Neural cell (in vitro differentiated cells): ENCODE results near the gene PHACTR4. TPM values are rescaled to one million over a fixed set of nuclear protein-coding genes. Genes with fewer than 3 reads are reported as not detected.

Experiments used
- H2AFZ ChIP-seq: fragments of 200-600, 300-800 bp; sonication (generic), shearing (Covaris generic); 2 replicates; pipeline ENCODE4 v1.6.0; 2014; ENCODE audit warnings: low read depth, mild to moderate bottlenecking, antibody characterized with exemption, low read length, moderate library complexity
- H3F3A ChIP-seq: fragments of 200-600 bp; shearing (Covaris generic); 2 replicates; pipeline ENCODE4 v1.6.1; 2016; ENCODE audit warnings: mild to moderate bottlenecking, moderate library complexity, mixed read lengths, antibody characterized with exemption, low read length; ENCODE audit not compliant: insufficient read depth, poor library complexity, severe bottlenecking
- H3K27ac ChIP-seq: fragments of 200-600, 300-800 bp; sonication (generic), shearing (Covaris generic); 2 replicates; pipeline ENCODE4 v1.5.1; 2014; ENCODE audit warnings: mild to moderate bottlenecking, low read length, moderate library complexity
- H3K27me3 ChIP-seq: fragments of 300-800, 200-600 bp; sonication (generic), shearing (Covaris generic); 2 replicates; pipeline ENCODE4 v1.6.0; 2014; ENCODE audit warnings: mild to moderate bottlenecking, low read depth, low read length, moderate library complexity; ENCODE audit not compliant: insufficient read depth
- H3K36me3 ChIP-seq: fragments of 300-800, 200-600 bp; sonication (generic), shearing (Covaris generic); 2 replicates; pipeline ENCODE4 v1.5.1; 2014; ENCODE audit warnings: mild to moderate bottlenecking, antibody characterized with exemption, low read length, moderate library complexity; ENCODE audit not compliant: insufficient read depth
- H3K4me2 ChIP-seq: fragments of 300-800, 200-600 bp; sonication (generic), shearing (Covaris generic); 2 replicates; pipeline ENCODE4 v1.6.0; 2014; ENCODE audit warnings: mild to moderate bottlenecking, low read length
- H3K4me3 ChIP-seq: fragments of 300-800, 200-600 bp; sonication (generic), shearing (Covaris generic); 2 replicates; pipeline ENCODE4 v1.5.1; 2014; ENCODE audit warnings: mild to moderate bottlenecking, low read length, moderate library complexity
- H3K79me2 ChIP-seq: fragments of 200-600 bp; shearing (Covaris generic); replicated peaks from 2 replicates; pipeline ENCODE4 v1.6.0; 2014; ENCODE audit warnings: mild to moderate bottlenecking, low read length, moderate library complexity; ENCODE audit not compliant: insufficient read depth
- H3K9ac ChIP-seq: fragments of 300-800, 200-600 bp; sonication (generic), shearing (Covaris generic); 2 replicates; pipeline ENCODE4 v1.6.1; 2016; ENCODE audit warnings: mild to moderate bottlenecking, low read length, mixed read lengths
- H3K9me2 ChIP-seq: fragments of 200-600 bp; shearing (Covaris generic); 2 replicates; pipeline ENCODE4 v1.6.1; 2016; ENCODE audit warnings: mild to moderate bottlenecking, low read length, mixed read lengths; ENCODE audit not compliant: insufficient read depth
- H3K9me3 ChIP-seq: fragments of 200-600, 300-800 bp; sonication (generic), shearing (Covaris generic); 2 replicates; pipeline ENCODE4 v1.6.1; 2016; ENCODE audit warnings: mild to moderate bottlenecking, mixed run types, low read length, moderate library complexity, mixed read lengths
- H4K20me1 ChIP-seq: fragments of 200-600 bp; shearing (Covaris generic); 2 replicates; pipeline ENCODE4 v1.6.1; 2016; ENCODE audit warnings: mild to moderate bottlenecking, mixed run types; ENCODE audit not compliant: insufficient read depth
- EP300 ChIP-seq: fragments of 450-650 bp; conservative IDR thresholded peaks from 2 replicates; pipeline ENCODE4 v1.6.1; 2014; ENCODE audit warnings: antibody characterized with exemption, mild to moderate bottlenecking, moderate library complexity; ENCODE audit not compliant: poor library complexity, severe bottlenecking
- EZH2 ChIP-seq: fragments of 200-600, 300-800 bp; shearing (Covaris generic), sonication (generic); IDR thresholded peaks from 2 replicates; pipeline ENCODE4 v1.6.1; 2014; ENCODE audit warnings: antibody characterized with exemption, low read length, borderline replicate concordance, mild to moderate bottlenecking; ENCODE audit not compliant: insufficient read depth, poor library complexity, severe bottlenecking
- MXI1 ChIP-seq: fragments of 450-650 bp; conservative IDR thresholded peaks from 2 replicates; pipeline ENCODE4 v1.6.1; 2014; ENCODE audit warnings: antibody characterized with exemption, mild to moderate bottlenecking; ENCODE audit not compliant: poor library complexity, severe bottlenecking
- POLR2AphosphoS5 ChIP-seq: IDR thresholded peaks from 2 replicates; pipeline ENCODE4 v1.6.1; 2012
- RAD21 ChIP-seq: fragments of 450-650 bp; conservative IDR thresholded peaks from 2 replicates; pipeline ENCODE4 v1.6.1; 2014; ENCODE audit warnings: antibody characterized with exemption, mild to moderate bottlenecking, moderate library complexity
- SMC3 ChIP-seq: fragments of 450-650 bp; conservative IDR thresholded peaks from 2 replicates; pipeline ENCODE4 v1.6.1; 2014; ENCODE audit warnings: antibody characterized with exemption, mild to moderate bottlenecking, moderate library complexity; ENCODE audit not compliant: poor library complexity
- TAF1 ChIP-seq: IDR thresholded peaks from 2 replicates; pipeline ENCODE4 v1.6.1; 2012; ENCODE audit warnings: low read depth
- polyA plus RNA-seq: library from polyadenylated mRNA; depleted of rRNA; stranded (reverse); fragments of >200 nt; gene quantifications from 2 replicates; pipeline ENCODE4 v1.2.3, GENCODE V29; 2014
- TF ChIP-seq, protein P1 (sequence below): IDR thresholded peaks from 2 replicates; pipeline ENCODE4 v1.6.1; 2012; ENCODE audit warnings: borderline replicate concordance
- TF ChIP-seq, protein P2 (sequence below): fragments of 450-650 bp; IDR thresholded peaks from 2 replicates; pipeline ENCODE4 v1.5.1; 2014; ENCODE audit warnings: antibody characterized with exemption, mild to moderate bottlenecking, moderate library complexity; ENCODE audit not compliant: poor library complexity, severe bottlenecking

Gene PHACTR4
- polyA plus RNA-seq, 1 donor from 2014 or later: 7.9 TPM

DNA sequence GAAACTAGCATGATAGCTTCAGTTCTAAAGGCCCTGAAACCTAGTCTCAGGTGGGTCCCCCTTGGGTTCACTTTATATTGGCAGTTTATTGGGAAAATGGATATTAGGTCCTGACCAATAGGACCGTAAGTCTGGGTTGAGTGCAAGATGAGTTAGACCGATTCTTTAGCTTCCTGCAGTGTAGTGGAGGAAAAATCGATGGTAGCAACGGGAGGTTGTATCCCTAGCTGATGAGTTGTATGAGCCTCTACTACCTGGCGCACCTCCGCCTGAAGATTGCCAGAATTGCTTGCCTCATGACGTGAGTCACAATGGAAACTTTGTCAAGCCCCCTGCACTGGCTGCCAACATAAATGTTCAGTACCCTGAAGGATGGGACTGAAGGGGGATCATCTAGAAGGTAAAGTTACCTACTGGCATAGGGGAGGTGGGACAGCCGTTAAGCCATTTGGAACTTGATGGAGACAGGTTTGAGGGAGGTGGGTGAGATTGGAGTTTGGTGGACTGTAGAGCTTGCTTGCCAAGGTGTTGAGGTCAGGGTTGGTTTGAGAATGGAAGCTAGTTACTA is 140.2 kb downstream of the PHACTR4 start:
- Histone ChIP-seq H3K36me3 (peaks cover 6% of the 10 kb centered on the region), H3K27ac (no peak overlapping the region), H3F3A (no peaks in the 10 kb centered on the region), H3K9me2 (no peaks in the 10 kb centered on the region), H3K79me2 (peaks cover 15% of the 10 kb centered on the region), H3K27me3 (no peaks in the 10 kb centered on the region), H3K4me2 (no peak overlapping the region), H3K9me3 (no peaks in the 10 kb centered on the region), H3K4me3 (no peak overlapping the region), H2AFZ (no peak overlapping the region), H4K20me1 (no peaks in the 10 kb centered on the region), H3K9ac (no peak overlapping the region)
- TF ChIP-seq SMC3 (no peak), POLR2AphosphoS5 (no peak), MXI1 (no peak), EZH2 (no peak), EP300 (no peak), TAF1 (no peak), RAD21 (no peak)
- TF ChIP-seq, protein P1, sequence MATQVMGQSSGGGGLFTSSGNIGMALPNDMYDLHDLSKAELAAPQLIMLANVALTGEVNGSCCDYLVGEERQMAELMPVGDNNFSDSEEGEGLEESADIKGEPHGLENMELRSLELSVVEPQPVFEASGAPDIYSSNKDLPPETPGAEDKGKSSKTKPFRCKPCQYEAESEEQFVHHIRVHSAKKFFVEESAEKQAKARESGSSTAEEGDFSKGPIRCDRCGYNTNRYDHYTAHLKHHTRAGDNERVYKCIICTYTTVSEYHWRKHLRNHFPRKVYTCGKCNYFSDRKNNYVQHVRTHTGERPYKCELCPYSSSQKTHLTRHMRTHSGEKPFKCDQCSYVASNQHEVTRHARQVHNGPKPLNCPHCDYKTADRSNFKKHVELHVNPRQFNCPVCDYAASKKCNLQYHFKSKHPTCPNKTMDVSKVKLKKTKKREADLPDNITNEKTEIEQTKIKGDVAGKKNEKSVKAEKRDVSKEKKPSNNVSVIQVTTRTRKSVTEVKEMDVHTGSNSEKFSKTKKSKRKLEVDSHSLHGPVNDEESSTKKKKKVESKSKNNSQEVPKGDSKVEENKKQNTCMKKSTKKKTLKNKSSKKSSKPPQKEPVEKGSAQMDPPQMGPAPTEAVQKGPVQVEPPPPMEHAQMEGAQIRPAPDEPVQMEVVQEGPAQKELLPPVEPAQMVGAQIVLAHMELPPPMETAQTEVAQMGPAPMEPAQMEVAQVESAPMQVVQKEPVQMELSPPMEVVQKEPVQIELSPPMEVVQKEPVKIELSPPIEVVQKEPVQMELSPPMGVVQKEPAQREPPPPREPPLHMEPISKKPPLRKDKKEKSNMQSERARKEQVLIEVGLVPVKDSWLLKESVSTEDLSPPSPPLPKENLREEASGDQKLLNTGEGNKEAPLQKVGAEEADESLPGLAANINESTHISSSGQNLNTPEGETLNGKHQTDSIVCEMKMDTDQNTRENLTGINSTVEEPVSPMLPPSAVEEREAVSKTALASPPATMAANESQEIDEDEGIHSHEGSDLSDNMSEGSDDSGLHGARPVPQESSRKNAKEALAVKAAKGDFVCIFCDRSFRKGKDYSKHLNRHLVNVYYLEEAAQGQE: no peak
- TF ChIP-seq, protein P2, sequence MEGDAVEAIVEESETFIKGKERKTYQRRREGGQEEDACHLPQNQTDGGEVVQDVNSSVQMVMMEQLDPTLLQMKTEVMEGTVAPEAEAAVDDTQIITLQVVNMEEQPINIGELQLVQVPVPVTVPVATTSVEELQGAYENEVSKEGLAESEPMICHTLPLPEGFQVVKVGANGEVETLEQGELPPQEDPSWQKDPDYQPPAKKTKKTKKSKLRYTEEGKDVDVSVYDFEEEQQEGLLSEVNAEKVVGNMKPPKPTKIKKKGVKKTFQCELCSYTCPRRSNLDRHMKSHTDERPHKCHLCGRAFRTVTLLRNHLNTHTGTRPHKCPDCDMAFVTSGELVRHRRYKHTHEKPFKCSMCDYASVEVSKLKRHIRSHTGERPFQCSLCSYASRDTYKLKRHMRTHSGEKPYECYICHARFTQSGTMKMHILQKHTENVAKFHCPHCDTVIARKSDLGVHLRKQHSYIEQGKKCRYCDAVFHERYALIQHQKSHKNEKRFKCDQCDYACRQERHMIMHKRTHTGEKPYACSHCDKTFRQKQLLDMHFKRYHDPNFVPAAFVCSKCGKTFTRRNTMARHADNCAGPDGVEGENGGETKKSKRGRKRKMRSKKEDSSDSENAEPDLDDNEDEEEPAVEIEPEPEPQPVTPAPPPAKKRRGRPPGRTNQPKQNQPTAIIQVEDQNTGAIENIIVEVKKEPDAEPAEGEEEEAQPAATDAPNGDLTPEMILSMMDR: no peak

DNA sequence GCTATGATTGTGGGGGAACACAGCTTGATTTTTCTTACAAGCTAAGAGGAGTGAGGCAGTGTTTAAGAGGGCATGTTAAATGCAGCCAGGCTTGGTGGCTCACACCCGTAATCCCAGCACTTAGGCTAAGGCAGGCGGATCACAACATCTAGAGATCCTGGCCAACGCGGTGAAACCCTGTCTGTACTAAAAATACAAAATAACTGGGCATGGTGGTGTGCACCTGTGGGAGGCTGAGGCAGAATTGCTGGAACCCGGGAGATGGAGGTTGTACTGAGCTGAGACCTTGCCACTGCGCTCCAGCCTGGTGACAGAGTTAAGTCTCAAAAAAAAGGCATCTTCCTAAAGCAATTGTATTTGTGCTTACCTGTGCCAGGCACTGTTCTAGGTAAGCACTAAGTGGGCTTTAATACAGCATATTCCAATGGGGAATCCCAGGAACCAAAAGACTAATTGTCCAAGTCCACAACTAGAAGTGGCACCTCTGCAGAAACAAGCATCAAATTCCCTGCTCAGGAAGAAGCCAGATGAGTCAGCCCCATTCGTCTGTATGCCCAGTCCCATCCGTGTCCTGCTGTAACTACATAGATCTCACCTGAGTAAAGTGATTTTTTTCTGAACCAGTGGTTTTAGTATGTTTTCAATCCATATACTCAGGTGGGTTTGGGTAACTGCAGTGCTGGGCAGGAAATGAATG is 140.9 kb downstream of the PHACTR4 start:
- peaks cover 6% of the 10 kb centered on the region for H3K36me3 ChIP-seq
- no peak overlapping the region for H3K27ac ChIP-seq
- H2AFZ ChIP-seq: no peak overlapping the region
- peaks cover 15% of the 10 kb centered on the region for H3K79me2 ChIP-seq
- H3K9me2 ChIP-seq: no peaks in the 10 kb centered on the region
- H4K20me1 ChIP-seq: no peaks in the 10 kb centered on the region
- H3K4me3 ChIP-seq: no peak overlapping the region
- no peak overlapping the region for H3K9ac ChIP-seq
- no peaks in the 10 kb centered on the region for H3K9me3 ChIP-seq
- H3F3A ChIP-seq: no peaks in the 10 kb centered on the region
- H3K4me2 ChIP-seq: no peak overlapping the region
- TF ChIP-seq SMC3: no peak
- H3K27me3 ChIP-seq: no peaks in the 10 kb centered on the region
